H9 (cell line): ENCODE results near the gene SLC4A3. TPM values are rescaled to one million over a fixed set of nuclear protein-coding genes. Genes with fewer than 3 reads are reported as not detected.

Experiments used
- DNase-seq: peaks from one replicate; pipeline ENCODE4 v3.0.0-alpha.2; 2017
- H2AFZ ChIP-seq: one replicate; pipeline ENCODE4 v1.6.1; 2013; ENCODE audit warnings: mild to moderate bottlenecking, low read length, control low read depth, moderate library complexity
- H2AK5ac ChIP-seq: 2 replicates; pipeline ENCODE4 v1.6.1; 2013; ENCODE audit warnings: low read length, control low read depth, mixed read lengths; ENCODE audit not compliant: insufficient read length
- H2BK120ac ChIP-seq: one replicate; pipeline ENCODE4 v1.6.1; 2013; ENCODE audit warnings: low read depth, mild to moderate bottlenecking, low read length, control low read depth, inconsistent platforms; ENCODE audit not compliant: poor library complexity, severe bottlenecking
- H2BK12ac ChIP-seq: 2 replicates; pipeline ENCODE4 v1.6.1; 2013; ENCODE audit warnings: low read length, control low read depth, mixed read lengths, low read depth; ENCODE audit not compliant: insufficient read length
- H2BK15ac ChIP-seq: 2 replicates; pipeline ENCODE4 v1.6.1; 2013; ENCODE audit warnings: low read depth, low read length, control low read depth
- H2BK20ac ChIP-seq: one replicate; pipeline ENCODE4 v1.6.1; 2013; ENCODE audit warnings: low read depth, mild to moderate bottlenecking, low read length, control low read depth, inconsistent platforms; ENCODE audit not compliant: poor library complexity, severe bottlenecking
- H2BK5ac ChIP-seq: 2 replicates; pipeline ENCODE4 v1.6.1; 2013; ENCODE audit warnings: low read length, control low read depth, mixed read lengths; ENCODE audit not compliant: insufficient read length
- H3K14ac ChIP-seq: 2 replicates; pipeline ENCODE4 v1.6.1; 2013; ENCODE audit warnings: low read length, control low read depth; ENCODE audit not compliant: insufficient read depth
- H3K18ac ChIP-seq: 2 replicates; pipeline ENCODE4 v1.6.1; 2013; ENCODE audit warnings: low read depth, mild to moderate bottlenecking, mixed read lengths, low read length, control low read depth; ENCODE audit not compliant: insufficient read length
- H3K23ac ChIP-seq: 2 replicates; pipeline ENCODE4 v1.6.1; 2013; ENCODE audit warnings: low read length, control low read depth, mixed read lengths, low read depth; ENCODE audit not compliant: insufficient read length
- H3K23me2 ChIP-seq: 2 replicates; pipeline ENCODE4 v1.6.1; 2013; ENCODE audit warnings: low read depth, mild to moderate bottlenecking, mixed read lengths, low read length, control low read depth; ENCODE audit not compliant: insufficient read length, poor library complexity, severe bottlenecking
- H3K27ac ChIP-seq: 2 replicates; pipeline ENCODE4 v1.5.1; 2013; ENCODE audit warnings: low read length, control low read depth, mixed read lengths, low read depth; ENCODE audit not compliant: insufficient read length
- H3K27me3 ChIP-seq: 2 replicates; pipeline ENCODE4 v1.6.1; 2013; ENCODE audit warnings: low read length, control low read depth, inconsistent platforms; ENCODE audit not compliant: insufficient read depth
- H3K4ac ChIP-seq: 2 replicates; pipeline ENCODE4 v1.6.1; 2013; ENCODE audit warnings: low read depth, mild to moderate bottlenecking, control low read depth, inconsistent platforms, low read length, moderate library complexity
- H3K4me1 ChIP-seq: 2 replicates; pipeline ENCODE4 v1.6.1; 2013; ENCODE audit warnings: low read length, control low read depth, inconsistent platforms; ENCODE audit not compliant: insufficient read depth
- H3K4me2 ChIP-seq: 2 replicates; pipeline ENCODE4 v1.6.1; 2013; ENCODE audit warnings: low read length, control low read depth, mixed read lengths; ENCODE audit not compliant: insufficient read length, insufficient read depth
- H3K56ac ChIP-seq: 2 replicates; pipeline ENCODE4 v1.6.1; 2013; ENCODE audit warnings: low read depth, mild to moderate bottlenecking, mixed read lengths, low read length, control low read depth; ENCODE audit not compliant: insufficient read length
- H3K79me1 ChIP-seq: 2 replicates; pipeline ENCODE4 v1.6.1; 2013; ENCODE audit warnings: low read depth, mild to moderate bottlenecking, moderate library complexity, low read length, control low read depth, inconsistent platforms; ENCODE audit not compliant: insufficient read depth, poor library complexity, severe bottlenecking
- H3K79me2 ChIP-seq: 2 replicates; pipeline ENCODE4 v1.6.1; 2013; ENCODE audit warnings: low read length, control low read depth, inconsistent platforms; ENCODE audit not compliant: insufficient read depth
- H3K9ac ChIP-seq: 2 replicates; pipeline ENCODE4 v1.6.1; 2013; ENCODE audit warnings: low read length, control low read depth, mixed read lengths; ENCODE audit not compliant: insufficient read length; ENCODE audit errors: extremely low read depth
- H3K9me3 ChIP-seq: one replicate; pipeline ENCODE4 v1.6.1; 2013; ENCODE audit warnings: low read depth, low read length, inconsistent platforms; ENCODE audit not compliant: control insufficient read depth
- H3T11ph ChIP-seq: one replicate; pipeline ENCODE4 v1.6.1; 2013; ENCODE audit warnings: mild to moderate bottlenecking, low read length, control low read depth, inconsistent platforms
- H4K20me1 ChIP-seq: one replicate; pipeline ENCODE4 v1.6.1; 2013; ENCODE audit not compliant: control insufficient read depth, insufficient read length, insufficient read depth
- H4K5ac ChIP-seq: 2 replicates; pipeline ENCODE4 v1.6.1; 2013; ENCODE audit warnings: low read depth, mild to moderate bottlenecking, mixed read lengths, low read length, control low read depth; ENCODE audit not compliant: insufficient read length
- H4K8ac ChIP-seq: replicated peaks from 2 replicates; pipeline ENCODE4 v1.6.1; 2013; ENCODE audit warnings: low read length, control low read depth, mixed read lengths, low read depth; ENCODE audit not compliant: insufficient read length
- H4K91ac ChIP-seq: 2 replicates; pipeline ENCODE4 v1.6.1; 2013; ENCODE audit warnings: low read depth, mild to moderate bottlenecking, moderate library complexity, mixed read lengths, low read length, control low read depth; ENCODE audit not compliant: insufficient read length
- H3K27ac Mint-ChIP-seq, 3 experiments: 2 replicates in 2 of 3; 3 replicates in 1 of 3; pipeline ENCODE4 v1.8.0; 2020 to 2021; ENCODE audit warnings: mixed read lengths in 3 of 3, mild to moderate bottlenecking in 1 of 3, moderate library complexity in 1 of 3
- H3K27me3 Mint-ChIP-seq: 2 replicates; pipeline ENCODE4 v1.8.0; 2021; ENCODE audit warnings: low read depth, mild to moderate bottlenecking, moderate library complexity, mixed read lengths
- H3K36me3 Mint-ChIP-seq, 3 experiments: 2 replicates in 2 of 3; 3 replicates in 1 of 3; pipeline ENCODE4 v1.8.0; 2020 to 2021; ENCODE audit warnings: low read depth in 3 of 3, mixed read lengths in 3 of 3; ENCODE audit not compliant: insufficient read depth in 1 of 3
- H3K4me1 Mint-ChIP-seq, 2 experiments: 2 replicates each; pipeline ENCODE4 v1.8.0; 2020; ENCODE audit warnings: mixed read lengths in 2 of 2
- H3K4me3 Mint-ChIP-seq, 2 experiments: 2 replicates in 1 of 2; 3 replicates in 1 of 2; pipeline ENCODE4 v1.8.0; 2020 to 2021; ENCODE audit warnings: mild to moderate bottlenecking in 2 of 2, mixed read lengths in 2 of 2, moderate library complexity in 1 of 2
- H3K9me3 Mint-ChIP-seq, 2 experiments: 2 replicates in 1 of 2; 3 replicates in 1 of 2; pipeline ENCODE4 v1.8.0; 2020; ENCODE audit warnings: mild to moderate bottlenecking in 2 of 2, mixed read lengths in 2 of 2, moderate library complexity in 1 of 2
- WGBS: extraction: QIAGEN DNeasy Blood & Tissue Kit; methylation state at CpG from one replicate; pipeline ENCODE4 v1.1.7; 2013; ENCODE audit warnings: missing lambda C conversion rate, low lambda C conversion rate, mixed read lengths; ENCODE audit not compliant: insufficient read length; ENCODE audit errors: extremely low coverage; 5-methylcytosine and 5-hydroxymethylcytosine counted together
- total RNA-seq: library from RNA; stranded (reverse); gene quantifications from 2 replicates; pipeline ENCODE4 v1.2.1, GENCODE V29; 2021
- TF ChIP-seq, protein P1 (sequence below): fragments of 200-600 bp; sonication (generic); conservative IDR thresholded peaks from 3 replicates; pipeline ENCODE4 v1.8.0; 2021; ENCODE audit warnings: antibody characterized with exemption, mild to moderate bottlenecking

The SLC4A3 gene
- total RNA-seq, 1 experiment from 2014 or later = 11.1 TPM

- no peak overlapping the region for H3K27ac ChIP-seq
- H3K9ac ChIP-seq = no peak overlapping the region
- no peak for DNase-seq
- H3K27me3 Mint-ChIP-seq = peaks cover 12% of the 10 kb centered on the region
- TF ChIP-seq, protein P1, sequence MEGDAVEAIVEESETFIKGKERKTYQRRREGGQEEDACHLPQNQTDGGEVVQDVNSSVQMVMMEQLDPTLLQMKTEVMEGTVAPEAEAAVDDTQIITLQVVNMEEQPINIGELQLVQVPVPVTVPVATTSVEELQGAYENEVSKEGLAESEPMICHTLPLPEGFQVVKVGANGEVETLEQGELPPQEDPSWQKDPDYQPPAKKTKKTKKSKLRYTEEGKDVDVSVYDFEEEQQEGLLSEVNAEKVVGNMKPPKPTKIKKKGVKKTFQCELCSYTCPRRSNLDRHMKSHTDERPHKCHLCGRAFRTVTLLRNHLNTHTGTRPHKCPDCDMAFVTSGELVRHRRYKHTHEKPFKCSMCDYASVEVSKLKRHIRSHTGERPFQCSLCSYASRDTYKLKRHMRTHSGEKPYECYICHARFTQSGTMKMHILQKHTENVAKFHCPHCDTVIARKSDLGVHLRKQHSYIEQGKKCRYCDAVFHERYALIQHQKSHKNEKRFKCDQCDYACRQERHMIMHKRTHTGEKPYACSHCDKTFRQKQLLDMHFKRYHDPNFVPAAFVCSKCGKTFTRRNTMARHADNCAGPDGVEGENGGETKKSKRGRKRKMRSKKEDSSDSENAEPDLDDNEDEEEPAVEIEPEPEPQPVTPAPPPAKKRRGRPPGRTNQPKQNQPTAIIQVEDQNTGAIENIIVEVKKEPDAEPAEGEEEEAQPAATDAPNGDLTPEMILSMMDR = no peak
- H3K23me2 ChIP-seq = peaks cover 6% of the 10 kb centered on the region
- no peaks in the 10 kb centered on the region for H3K36me3 Mint-ChIP-seq
- H2BK20ac ChIP-seq = no peak overlapping the region
- no peak overlapping the region for H3K4ac ChIP-seq
- H3K9me3 ChIP-seq = no peaks in the 10 kb centered on the region
- no peaks in the 10 kb centered on the region for H3K27me3 ChIP-seq
- H4K91ac ChIP-seq = no peak overlapping the region
- no peak overlapping the region for H2BK15ac ChIP-seq
- H3K79me1 ChIP-seq = no peaks in the 10 kb centered on the region
- H3K27ac Mint-ChIP-seq = no peak overlapping the region; a peak in 1 of 7 replicates
- peaks cover 3% of the 10 kb centered on the region; the same call in 1 of the 2 replicates for H3K4me1 ChIP-seq
- no peaks in the 10 kb centered on the region for H3K9me3 Mint-ChIP-seq
- H3K4me1 Mint-ChIP-seq = peaks cover 19 to 20% of the 10 kb centered on the region in 2 experiments
- H3T11ph ChIP-seq = no peak overlapping the region
- no peak overlapping the region for H2BK120ac ChIP-seq
- WGBS = no CpG with 5 or more reads among the region's 2 CpGs
- no peak overlapping the region for H2BK12ac ChIP-seq
- no peak overlapping the region for H3K4me3 Mint-ChIP-seq
- H4K5ac ChIP-seq = no peak overlapping the region
- H2AFZ ChIP-seq = no peak overlapping the region
- H4K8ac ChIP-seq = no peak overlapping the region
- no peak overlapping the region for H2AK5ac ChIP-seq
- H3K56ac ChIP-seq = no peak overlapping the region
- H4K20me1 ChIP-seq = no peaks in the 10 kb centered on the region
- no peak overlapping the region for H2BK5ac ChIP-seq
- H3K18ac ChIP-seq = no peak overlapping the region
- H3K14ac ChIP-seq = no peak overlapping the region
- H3K23ac ChIP-seq = no peak overlapping the region
- H3K4me2 ChIP-seq = no peak overlapping the region
- no peaks in the 10 kb centered on the region for H3K79me2 ChIP-seq
These were observed 34.3 kb upstream of the SLC4A3 start for GRCh38 chr2:219593154-219593553.
